HuH-7 (cell line): ENCODE measurements around the gene MORN5.

ENCODE experiments used
- DNase-seq: peaks from one replicate; pipeline ENCODE4 v3.0.0; 2011; ENCODE audit warnings: low spot score

Gene MORN5

GRCh38 chr9:122191584-122191983 lies 31.9 kb downstream of the MORN5 start:
- DNase-seq = no peak

- DNase-seq = no peak
Observed at GRCh38 chr9:122192261-122192875, 32.7 kb downstream of the MORN5 start.

GRCh38 chr9:122192914-122193525 lies 33.3 kb downstream of the MORN5 start:
- DNase-seq = no peak

- DNase-seq = no peak
Observed at GRCh38 chr9:122193651-122194050, 33.9 kb downstream of the MORN5 start.

- no peak for DNase-seq
Observed at GRCh38 chr9:122195875-122196274, 36.2 kb downstream of the MORN5 start.

GRCh38 chr9:122197426-122197825 lies 37.7 kb downstream of the MORN5 start:
- no peak for DNase-seq

GRCh38 chr9:122197882-122198281 lies 38.2 kb downstream of the MORN5 start:
- no peak for DNase-seq

- no peak for DNase-seq
Observed at GRCh38 chr9:122200960-122201595, 41.4 kb downstream of the MORN5 start.

GRCh38 chr9:122201641-122202040 lies 41.9 kb downstream of the MORN5 start:
- DNase-seq = no peak

- no peak for DNase-seq
Observed at GRCh38 chr9:122202111-122202510, 42.4 kb downstream of the MORN5 start.

GRCh38 chr9:122204055-122204454 lies 44.3 kb downstream of the MORN5 start:
- DNase-seq = no peak

GRCh38 chr9:122204491-122204890 lies 44.8 kb downstream of the MORN5 start:
- DNase-seq = no peak

- no peak for DNase-seq
Observed at GRCh38 chr9:122205176-122205575, 45.5 kb downstream of the MORN5 start.

GRCh38 chr9:122206118-122207046 lies 46.7 kb downstream of the MORN5 start:
- no peak for DNase-seq

GRCh38 chr9:122207096-122207495 lies 47.4 kb downstream of the MORN5 start:
- no peak for DNase-seq

GRCh38 chr9:122209451-122209850 lies 49.7 kb downstream of the MORN5 start:
- no peak for DNase-seq

GRCh38 chr9:122212473-122213004 lies 52.8 kb downstream of the MORN5 start:
- DNase-seq = no peak

- no peak for DNase-seq
Observed at GRCh38 chr9:122213102-122213588, 53.4 kb downstream of the MORN5 start.

- peak; percentile 99 for DNase-seq
Observed at GRCh38 chr9:122213589-122214413, 54.1 kb downstream of the MORN5 start.

- DNase-seq = no peak
Observed at GRCh38 chr9:122214507-122214906, 54.8 kb downstream of the MORN5 start.

- no peak for DNase-seq
Observed at GRCh38 chr9:122215663-122216062, 56.0 kb downstream of the MORN5 start.
